NCI-H345 treated with DMSO at 0.1 percent for 48 hours (cell line): ENCODE data around the gene NKAPL.

ENCODE experiments used
- DNase-seq: peaks from one replicate; lab custom pipeline; 2025; ENCODE audit not compliant: unreplicated experiment; lab: John Stamatoyannopoulos, UW

NKAPL gene

GRCh38 chr6:28245206-28245941, 13.7 kb upstream of the NKAPL start:
- no peak for DNase-seq

- no peak for DNase-seq
Observed at GRCh38 chr6:28248916-28249315, 10.2 kb upstream of the NKAPL start.

- no peak for DNase-seq
Observed at GRCh38 chr6:28250747-28251146, 8.3 kb upstream of the NKAPL start.

- no peak for DNase-seq
Observed at GRCh38 chr6:28251661-28252008, 7.5 kb upstream of the NKAPL start.

- DNase-seq = peak; percentile 54
Observed at GRCh38 chr6:28252009-28252975, 6.8 kb upstream of the NKAPL start, which contains the start of gene ZKSCAN4. ZKSCAN4 (minus strand) TSS chr6:28252269; CDS start chr6:28251980, 289 bp downstream.

GRCh38 chr6:28254121-28254519, 5.0 kb upstream of the NKAPL start:
- DNase-seq = no peak

GRCh38 chr6:28257042-28257441, 2.1 kb upstream of the NKAPL start:
- no peak for DNase-seq

- no peak for DNase-seq
Observed at GRCh38 chr6:28263922-28264321, 4.8 kb downstream of the NKAPL start.

GRCh38 chr6:28264834-28265401, 5.8 kb downstream of the NKAPL start:
- no peak for DNase-seq

- DNase-seq = no peak
Observed at GRCh38 chr6:28266563-28266961, 7.5 kb downstream of the NKAPL start.

- DNase-seq = peak; percentile 85
Observed at GRCh38 chr6:28266962-28267694, 8.0 kb downstream of the NKAPL start, which contains the start of gene ZSCAN26. ZSCAN26 (plus strand) TSS chr6:28267143; CDS start chr6:28271920, 4,777 bp downstream.

- no peak for DNase-seq
Observed at GRCh38 chr6:28267695-28268059, 8.6 kb downstream of the NKAPL start.

GRCh38 chr6:28269492-28269891, 10.4 kb downstream of the NKAPL start:
- DNase-seq = no peak

- DNase-seq = no peak
Observed at GRCh38 chr6:28274888-28275287, 15.8 kb downstream of the NKAPL start.

- DNase-seq = no peak
Observed at GRCh38 chr6:28277746-28278145, 18.6 kb downstream of the NKAPL start.

GRCh38 chr6:28280595-28281287, 21.6 kb downstream of the NKAPL start:
- DNase-seq = no peak

- DNase-seq = peak; percentile 47
Observed at GRCh38 chr6:28281288-28282064, 22.4 kb downstream of the NKAPL start, which contains the start of gene PGBD1. PGBD1 (plus strand) TSS chr6:28281572; CDS start chr6:28283814, 2,242 bp downstream.

- no peak for DNase-seq
Observed at GRCh38 chr6:28282926-28283325, 23.8 kb downstream of the NKAPL start.

GRCh38 chr6:28291573-28291972, 32.5 kb downstream of the NKAPL start:
- no peak for DNase-seq
